Neural cell (in vitro differentiated cells): ENCODE measurements around the gene GSC2. TPM values are rescaled to one million over a fixed set of nuclear protein-coding genes. Genes with fewer than 3 reads are reported as not detected.

Experiments used
- H2AFZ ChIP-seq: fragments of 200-600, 300-800 bp; sonication (generic), shearing (Covaris generic); 2 replicates; pipeline ENCODE4 v1.6.0; 2014; ENCODE audit warnings: low read depth, mild to moderate bottlenecking, antibody characterized with exemption, low read length, moderate library complexity
- H3F3A ChIP-seq: fragments of 200-600 bp; shearing (Covaris generic); 2 replicates; pipeline ENCODE4 v1.6.1; 2016; ENCODE audit warnings: mild to moderate bottlenecking, moderate library complexity, mixed read lengths, antibody characterized with exemption, low read length; ENCODE audit not compliant: insufficient read depth, poor library complexity, severe bottlenecking
- H3K27ac ChIP-seq: fragments of 200-600, 300-800 bp; sonication (generic), shearing (Covaris generic); 2 replicates; pipeline ENCODE4 v1.5.1; 2014; ENCODE audit warnings: mild to moderate bottlenecking, low read length, moderate library complexity
- H3K27me3 ChIP-seq: fragments of 300-800, 200-600 bp; sonication (generic), shearing (Covaris generic); 2 replicates; pipeline ENCODE4 v1.6.0; 2014; ENCODE audit warnings: mild to moderate bottlenecking, low read depth, low read length, moderate library complexity; ENCODE audit not compliant: insufficient read depth
- H3K36me3 ChIP-seq: fragments of 300-800, 200-600 bp; sonication (generic), shearing (Covaris generic); 2 replicates; pipeline ENCODE4 v1.5.1; 2014; ENCODE audit warnings: mild to moderate bottlenecking, antibody characterized with exemption, low read length, moderate library complexity; ENCODE audit not compliant: insufficient read depth
- H3K4me2 ChIP-seq: fragments of 300-800, 200-600 bp; sonication (generic), shearing (Covaris generic); 2 replicates; pipeline ENCODE4 v1.6.0; 2014; ENCODE audit warnings: mild to moderate bottlenecking, low read length
- H3K4me3 ChIP-seq: fragments of 300-800, 200-600 bp; sonication (generic), shearing (Covaris generic); 2 replicates; pipeline ENCODE4 v1.5.1; 2014; ENCODE audit warnings: mild to moderate bottlenecking, low read length, moderate library complexity
- H3K79me2 ChIP-seq: fragments of 200-600 bp; shearing (Covaris generic); replicated peaks from 2 replicates; pipeline ENCODE4 v1.6.0; 2014; ENCODE audit warnings: mild to moderate bottlenecking, low read length, moderate library complexity; ENCODE audit not compliant: insufficient read depth
- H3K9ac ChIP-seq: fragments of 300-800, 200-600 bp; sonication (generic), shearing (Covaris generic); 2 replicates; pipeline ENCODE4 v1.6.1; 2016; ENCODE audit warnings: mild to moderate bottlenecking, low read length, mixed read lengths
- H3K9me2 ChIP-seq: fragments of 200-600 bp; shearing (Covaris generic); 2 replicates; pipeline ENCODE4 v1.6.1; 2016; ENCODE audit warnings: mild to moderate bottlenecking, low read length, mixed read lengths; ENCODE audit not compliant: insufficient read depth
- H3K9me3 ChIP-seq: fragments of 200-600, 300-800 bp; sonication (generic), shearing (Covaris generic); 2 replicates; pipeline ENCODE4 v1.6.1; 2016; ENCODE audit warnings: mild to moderate bottlenecking, mixed run types, low read length, moderate library complexity, mixed read lengths
- H4K20me1 ChIP-seq: fragments of 200-600 bp; shearing (Covaris generic); 2 replicates; pipeline ENCODE4 v1.6.1; 2016; ENCODE audit warnings: mild to moderate bottlenecking, mixed run types; ENCODE audit not compliant: insufficient read depth
- EP300 ChIP-seq: fragments of 450-650 bp; conservative IDR thresholded peaks from 2 replicates; pipeline ENCODE4 v1.6.1; 2014; ENCODE audit warnings: antibody characterized with exemption, mild to moderate bottlenecking, moderate library complexity; ENCODE audit not compliant: poor library complexity, severe bottlenecking
- EZH2 ChIP-seq: fragments of 200-600, 300-800 bp; shearing (Covaris generic), sonication (generic); IDR thresholded peaks from 2 replicates; pipeline ENCODE4 v1.6.1; 2014; ENCODE audit warnings: antibody characterized with exemption, low read length, borderline replicate concordance, mild to moderate bottlenecking; ENCODE audit not compliant: insufficient read depth, poor library complexity, severe bottlenecking
- MXI1 ChIP-seq: fragments of 450-650 bp; conservative IDR thresholded peaks from 2 replicates; pipeline ENCODE4 v1.6.1; 2014; ENCODE audit warnings: antibody characterized with exemption, mild to moderate bottlenecking; ENCODE audit not compliant: poor library complexity, severe bottlenecking
- POLR2AphosphoS5 ChIP-seq: IDR thresholded peaks from 2 replicates; pipeline ENCODE4 v1.6.1; 2012
- RAD21 ChIP-seq: fragments of 450-650 bp; conservative IDR thresholded peaks from 2 replicates; pipeline ENCODE4 v1.6.1; 2014; ENCODE audit warnings: antibody characterized with exemption, mild to moderate bottlenecking, moderate library complexity
- SMC3 ChIP-seq: fragments of 450-650 bp; conservative IDR thresholded peaks from 2 replicates; pipeline ENCODE4 v1.6.1; 2014; ENCODE audit warnings: antibody characterized with exemption, mild to moderate bottlenecking, moderate library complexity; ENCODE audit not compliant: poor library complexity
- TAF1 ChIP-seq: IDR thresholded peaks from 2 replicates; pipeline ENCODE4 v1.6.1; 2012; ENCODE audit warnings: low read depth
- polyA plus RNA-seq: library from polyadenylated mRNA; depleted of rRNA; stranded (reverse); fragments of >200 nt; gene quantifications from 2 replicates; pipeline ENCODE4 v1.2.3, GENCODE V29; 2014
- TF ChIP-seq, protein P1 (sequence below): IDR thresholded peaks from 2 replicates; pipeline ENCODE4 v1.6.1; 2012; ENCODE audit warnings: borderline replicate concordance
- TF ChIP-seq, protein P2 (sequence below): fragments of 450-650 bp; IDR thresholded peaks from 2 replicates; pipeline ENCODE4 v1.5.1; 2014; ENCODE audit warnings: antibody characterized with exemption, mild to moderate bottlenecking, moderate library complexity; ENCODE audit not compliant: poor library complexity, severe bottlenecking

Gene GSC2
- polyA plus RNA-seq, 1 donor from 2014 or later: not detected

DNA sequence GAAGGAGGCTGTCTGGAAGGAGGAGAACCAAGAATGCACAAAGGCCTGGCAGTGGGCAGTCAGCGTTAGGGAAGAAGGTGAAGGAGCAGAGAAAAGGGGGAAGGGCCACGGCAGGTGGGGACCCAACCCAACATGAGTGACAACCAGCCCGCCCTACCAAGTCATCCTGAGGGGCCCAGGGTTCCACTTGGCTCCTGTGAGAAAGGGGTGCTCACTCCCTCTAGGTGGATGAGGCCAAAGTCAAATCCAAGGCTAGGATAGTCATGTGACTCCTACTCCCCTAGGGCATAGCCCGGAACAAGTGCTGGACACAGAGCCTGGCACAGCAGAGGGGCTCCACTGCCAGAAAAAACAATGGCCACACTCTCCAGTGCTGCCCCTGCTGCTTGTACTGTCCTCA, 25.7 kb downstream of the GSC2 start:
- H3K27me3 ChIP-seq: no peaks in the 10 kb centered on the region
- no peak overlapping the region for H2AFZ ChIP-seq
- H3K79me2 ChIP-seq: peaks cover 23% of the 10 kb centered on the region
- no peaks in the 10 kb centered on the region for H3F3A ChIP-seq
- H3K4me3 ChIP-seq: no peak overlapping the region
- TF ChIP-seq POLR2AphosphoS5 (no peak), EZH2 (no peak), EP300 (no peak), MXI1 (no peak), TAF1 (no peak), RAD21 (no peak), SMC3 (no peak)
- TF ChIP-seq, protein P1, sequence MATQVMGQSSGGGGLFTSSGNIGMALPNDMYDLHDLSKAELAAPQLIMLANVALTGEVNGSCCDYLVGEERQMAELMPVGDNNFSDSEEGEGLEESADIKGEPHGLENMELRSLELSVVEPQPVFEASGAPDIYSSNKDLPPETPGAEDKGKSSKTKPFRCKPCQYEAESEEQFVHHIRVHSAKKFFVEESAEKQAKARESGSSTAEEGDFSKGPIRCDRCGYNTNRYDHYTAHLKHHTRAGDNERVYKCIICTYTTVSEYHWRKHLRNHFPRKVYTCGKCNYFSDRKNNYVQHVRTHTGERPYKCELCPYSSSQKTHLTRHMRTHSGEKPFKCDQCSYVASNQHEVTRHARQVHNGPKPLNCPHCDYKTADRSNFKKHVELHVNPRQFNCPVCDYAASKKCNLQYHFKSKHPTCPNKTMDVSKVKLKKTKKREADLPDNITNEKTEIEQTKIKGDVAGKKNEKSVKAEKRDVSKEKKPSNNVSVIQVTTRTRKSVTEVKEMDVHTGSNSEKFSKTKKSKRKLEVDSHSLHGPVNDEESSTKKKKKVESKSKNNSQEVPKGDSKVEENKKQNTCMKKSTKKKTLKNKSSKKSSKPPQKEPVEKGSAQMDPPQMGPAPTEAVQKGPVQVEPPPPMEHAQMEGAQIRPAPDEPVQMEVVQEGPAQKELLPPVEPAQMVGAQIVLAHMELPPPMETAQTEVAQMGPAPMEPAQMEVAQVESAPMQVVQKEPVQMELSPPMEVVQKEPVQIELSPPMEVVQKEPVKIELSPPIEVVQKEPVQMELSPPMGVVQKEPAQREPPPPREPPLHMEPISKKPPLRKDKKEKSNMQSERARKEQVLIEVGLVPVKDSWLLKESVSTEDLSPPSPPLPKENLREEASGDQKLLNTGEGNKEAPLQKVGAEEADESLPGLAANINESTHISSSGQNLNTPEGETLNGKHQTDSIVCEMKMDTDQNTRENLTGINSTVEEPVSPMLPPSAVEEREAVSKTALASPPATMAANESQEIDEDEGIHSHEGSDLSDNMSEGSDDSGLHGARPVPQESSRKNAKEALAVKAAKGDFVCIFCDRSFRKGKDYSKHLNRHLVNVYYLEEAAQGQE: no peak
- TF ChIP-seq, protein P2, sequence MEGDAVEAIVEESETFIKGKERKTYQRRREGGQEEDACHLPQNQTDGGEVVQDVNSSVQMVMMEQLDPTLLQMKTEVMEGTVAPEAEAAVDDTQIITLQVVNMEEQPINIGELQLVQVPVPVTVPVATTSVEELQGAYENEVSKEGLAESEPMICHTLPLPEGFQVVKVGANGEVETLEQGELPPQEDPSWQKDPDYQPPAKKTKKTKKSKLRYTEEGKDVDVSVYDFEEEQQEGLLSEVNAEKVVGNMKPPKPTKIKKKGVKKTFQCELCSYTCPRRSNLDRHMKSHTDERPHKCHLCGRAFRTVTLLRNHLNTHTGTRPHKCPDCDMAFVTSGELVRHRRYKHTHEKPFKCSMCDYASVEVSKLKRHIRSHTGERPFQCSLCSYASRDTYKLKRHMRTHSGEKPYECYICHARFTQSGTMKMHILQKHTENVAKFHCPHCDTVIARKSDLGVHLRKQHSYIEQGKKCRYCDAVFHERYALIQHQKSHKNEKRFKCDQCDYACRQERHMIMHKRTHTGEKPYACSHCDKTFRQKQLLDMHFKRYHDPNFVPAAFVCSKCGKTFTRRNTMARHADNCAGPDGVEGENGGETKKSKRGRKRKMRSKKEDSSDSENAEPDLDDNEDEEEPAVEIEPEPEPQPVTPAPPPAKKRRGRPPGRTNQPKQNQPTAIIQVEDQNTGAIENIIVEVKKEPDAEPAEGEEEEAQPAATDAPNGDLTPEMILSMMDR: no peak
- no peak overlapping the region for H3K9ac ChIP-seq
- no peaks in the 10 kb centered on the region for H3K9me2 ChIP-seq
- no peak overlapping the region for H3K27ac ChIP-seq
- H4K20me1 ChIP-seq: peaks cover 5% of the 10 kb centered on the region
- no peak overlapping the region for H3K4me2 ChIP-seq
- H3K9me3 ChIP-seq: no peaks in the 10 kb centered on the region
- H3K36me3 ChIP-seq: no peaks in the 10 kb centered on the region

DNA sequence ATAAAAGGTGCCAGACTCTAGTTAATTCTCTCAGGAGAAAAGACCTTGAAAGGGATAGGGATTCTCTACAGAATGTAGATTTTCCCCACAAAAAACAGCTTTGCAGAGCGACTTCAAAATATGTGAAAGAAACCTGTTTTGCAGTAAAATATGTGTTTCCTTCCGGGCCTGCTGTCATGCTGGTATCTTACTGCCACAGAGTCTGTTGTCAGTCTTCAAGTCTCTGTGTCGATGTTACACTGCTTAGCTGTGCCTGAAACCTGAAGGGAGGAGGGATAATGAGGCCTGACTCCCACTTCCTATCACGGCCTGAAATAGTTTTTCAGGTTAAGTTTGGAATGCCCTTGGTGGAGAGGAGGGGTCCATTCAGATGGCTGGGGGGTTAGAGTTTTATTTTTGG, 26.2 kb downstream of the GSC2 start:
- no peak overlapping the region for H3K9ac ChIP-seq
- no peak overlapping the region for H3K27ac ChIP-seq
- H2AFZ ChIP-seq: no peak overlapping the region
- H3K36me3 ChIP-seq: no peaks in the 10 kb centered on the region
- peaks cover 27% of the 10 kb centered on the region for H3K79me2 ChIP-seq
- H3K4me3 ChIP-seq: no peak overlapping the region
- no peak for TF ChIP-seq SMC3
- no peak for TF ChIP-seq EZH2
- TF ChIP-seq EP300: no peak
- TF ChIP-seq, protein P2: no peak
- no peak for TF ChIP-seq POLR2AphosphoS5
- TF ChIP-seq, protein P1: no peak
- TF ChIP-seq TAF1: no peak
- TF ChIP-seq RAD21: no peak
- TF ChIP-seq MXI1: no peak
- H3F3A ChIP-seq: no peaks in the 10 kb centered on the region
- H3K9me2 ChIP-seq: no peaks in the 10 kb centered on the region
- H3K27me3 ChIP-seq: no peaks in the 10 kb centered on the region
- peaks cover 5% of the 10 kb centered on the region for H4K20me1 ChIP-seq
- H3K4me2 ChIP-seq: no peak overlapping the region
- H3K9me3 ChIP-seq: no peaks in the 10 kb centered on the region
